ENCODE data around the gene RDH13. TPM values are rescaled to one million over a fixed set of nuclear protein-coding genes. Genes with fewer than 3 reads are reported as not detected.

Gene RDH13
- total and polyA plus RNA-seq, 10 of the 15 experiments (the other 5 are each of a cell fraction or from before 2014, with no cell fraction given), result 1.3 to 11.6 (median 8.9) TPM

DNA sequence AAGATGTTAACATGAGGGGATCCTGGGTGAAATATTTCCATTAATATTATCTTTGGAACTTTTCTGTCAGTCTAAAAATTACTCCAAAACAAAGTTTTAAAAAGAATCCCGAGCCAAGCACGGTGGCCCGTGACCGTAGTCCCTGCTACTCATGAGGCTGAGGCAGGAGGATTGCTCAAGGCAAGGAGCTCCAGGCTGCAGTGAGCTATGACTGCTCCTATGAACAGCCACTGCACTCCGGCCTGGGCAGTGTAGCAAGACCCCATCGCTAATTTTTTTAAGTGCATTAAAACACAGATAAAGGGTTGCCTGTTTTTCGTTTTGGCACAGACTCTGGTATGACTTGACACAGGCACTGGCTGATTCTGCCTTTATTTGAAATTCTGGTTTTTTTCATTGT is 31.8 kb downstream of the RDH13 start (continued):
- TF ChIP-seq CUX1 (IDR thresholded peaks at IDR 0.05; ENCODE audit: insufficient replicate concordance, low read depth, low read length) (no peak), PKNOX1 (IDR thresholded peaks at IDR 0.05) (no peak), TAF1 (IDR thresholded peaks at IDR 0.05; ENCODE audit: borderline replicate concordance, low read depth, low read length) (no peak), SMARCA5 (IDR thresholded peaks at IDR 0.05) (no peak)

DNA sequence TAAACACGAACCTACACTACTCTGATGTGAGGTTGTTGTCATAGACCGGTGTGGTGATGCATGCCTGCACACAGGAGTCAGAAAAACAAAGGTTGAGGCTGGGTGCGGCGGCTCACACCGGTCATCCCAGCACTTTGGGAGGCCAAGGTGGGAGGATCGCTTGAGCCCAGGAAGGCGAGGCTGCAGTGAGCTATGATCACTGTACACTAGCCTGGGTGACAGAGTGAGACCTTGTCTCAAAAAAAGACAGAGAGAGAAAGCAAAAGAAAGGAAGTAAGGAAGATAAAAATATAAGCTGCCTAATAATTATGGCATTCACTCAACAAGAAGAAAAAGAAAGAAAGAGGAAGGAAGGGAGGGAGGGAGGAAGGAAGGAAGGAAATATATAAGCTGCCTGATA is 34.2 kb downstream of the RDH13 start:
- no peak overlapping the region for H3K9ac ChIP-seq (ENCODE audit: control insufficient read depth, insufficient read depth, low read length)
- ChIA-PET SMC1A (ENCODE audit: uncharacterized antibody, unreplicated experiment) (no interaction called here), CTCF (interaction anchor here (0.5 to 1.0 kb wide), 2 partner anchors 9 to 1067 kb away, joined by 3 read pairs; no protein-coding TSS in a partner anchor), POLR2A (no interaction called here), RAD21 (ENCODE audit: unreplicated experiment) (no interaction called here)
- no peak overlapping the region for H2AFZ ChIP-seq (ENCODE audit: control insufficient read depth, low read depth, low read length)
- no peaks in the 10 kb centered on the region for H3K27me3 ChIP-seq (replicated peaks in 1 of 2; ENCODE audit: control insufficient read depth in 2 of 2, insufficient read depth in 2 of 2, low read length in 1 of 2)
- DNase-seq (ENCODE audit: low read depth, low spot score) (no peak), ATAC-seq (no peak), FAIRE-seq (no peak)
- in situ Hi-C loops (cut with MboI) (no loop called here), intact Hi-C loops (cut with micrococcal nuclease; ENCODE audit: unreplicated experiment) (no loop called here)
- H3K79me2 ChIP-seq (ENCODE audit: control insufficient read depth, insufficient read depth, low read length), result no peaks in the 10 kb centered on the region
- H3K27ac ChIP-seq (ENCODE audit: control insufficient read depth, insufficient read depth), result no peak overlapping the region
- no peaks in the 10 kb centered on the region; the same call in 2 of the 3 replicates for H3K9me3 ChIP-seq (replicated peaks; ENCODE audit: control insufficient read depth, insufficient read depth, low read length)
- no peaks in the 10 kb centered on the region for H4K20me1 ChIP-seq (ENCODE audit: control insufficient read depth, insufficient read depth)
- no TSS peak for BruUV-seq (replicated peaks)
- no peak overlapping the region for H3K4me3 ChIP-seq
- H3K4me1 ChIP-seq (ENCODE audit: control insufficient read depth, insufficient read depth, low read length), result no peaks in the 10 kb centered on the region
- H3K4me2 ChIP-seq (ENCODE audit: control insufficient read depth, insufficient read depth), result no peak overlapping the region
- H3K36me3 ChIP-seq (ENCODE audit: control insufficient read depth in 2 of 2, insufficient read depth in 2 of 2, low read length in 1 of 2), result no peaks in the 10 kb centered on the region
- 87% methylated on average over 7 of the region's 7 CpGs for WGBS (ENCODE audit: insufficient coverage, insufficient replicate concordance, low lambda C conversion rate, missing lambda C conversion rate)
- TF ChIP-seq ATF7 (IDR thresholded peaks at IDR 0.05; ENCODE audit: low read depth) (no peak), KLF5 (IDR thresholded peaks at IDR 0.05; ENCODE audit: partially characterized antibody) (no peak), NR2F1 (conservative IDR thresholded peaks at IDR 0.05) (no peak), EED (IDR thresholded peaks at IDR 0.05; ENCODE audit: low read depth) (no peak), ZNF592 (IDR thresholded peaks at IDR 0.05) (no peak), GABPA (IDR thresholded peaks at IDR 0.05; ENCODE audit: low read depth) (no peak), TAF1 (IDR thresholded peaks at IDR 0.05; ENCODE audit: borderline replicate concordance, low read depth, low read length) (no peak), RBBP5 (conservative IDR thresholded peaks at IDR 0.05) (no peak), PAX5 (IDR thresholded peaks at IDR 0.05; ENCODE audit: borderline replicate concordance, low read depth, low read length) (no peak), BMI1 (IDR thresholded peaks at IDR 0.05; ENCODE audit: borderline replicate concordance) (no peak), NBN (IDR thresholded peaks at IDR 0.05) (no peak), SIN3A (IDR thresholded peaks at IDR 0.05; ENCODE audit: low read depth, low read length) (no peak)

Data from GM12878 (cell line).